ENCODE measurements around the gene SNX12.
"Not testable (repeated sequence)": the region's sequence is repeated elsewhere in the genome, so short reads cannot be mapped to it uniquely, and the experiment has no call there.

The SNX12 gene

GRCh38 chrX:71085900-71086299 lies 17.8 kb upstream of the SNX12 start:
- no peak for DNase-seq

DNA sequence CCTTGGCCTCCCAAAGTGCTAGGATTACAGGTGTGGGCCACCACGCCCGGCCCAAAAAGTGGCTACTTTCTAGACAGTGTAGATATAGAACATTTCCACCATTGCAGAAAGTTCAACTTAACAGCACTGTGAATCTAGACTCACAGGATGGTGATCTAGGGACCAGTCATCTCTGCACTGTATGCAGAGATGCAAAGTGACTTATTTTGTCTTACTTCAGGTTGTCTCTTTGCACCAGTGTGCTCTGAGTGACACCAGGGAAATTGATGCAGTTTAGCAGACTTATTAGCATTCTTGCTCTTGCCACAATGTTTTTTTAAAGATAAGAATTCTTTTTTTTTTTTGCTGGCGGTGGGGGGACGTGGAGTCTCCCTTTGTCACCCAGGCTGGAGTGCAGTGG lies 14.7 kb upstream of the SNX12 start:
- DNase-seq = no peak

DNA sequence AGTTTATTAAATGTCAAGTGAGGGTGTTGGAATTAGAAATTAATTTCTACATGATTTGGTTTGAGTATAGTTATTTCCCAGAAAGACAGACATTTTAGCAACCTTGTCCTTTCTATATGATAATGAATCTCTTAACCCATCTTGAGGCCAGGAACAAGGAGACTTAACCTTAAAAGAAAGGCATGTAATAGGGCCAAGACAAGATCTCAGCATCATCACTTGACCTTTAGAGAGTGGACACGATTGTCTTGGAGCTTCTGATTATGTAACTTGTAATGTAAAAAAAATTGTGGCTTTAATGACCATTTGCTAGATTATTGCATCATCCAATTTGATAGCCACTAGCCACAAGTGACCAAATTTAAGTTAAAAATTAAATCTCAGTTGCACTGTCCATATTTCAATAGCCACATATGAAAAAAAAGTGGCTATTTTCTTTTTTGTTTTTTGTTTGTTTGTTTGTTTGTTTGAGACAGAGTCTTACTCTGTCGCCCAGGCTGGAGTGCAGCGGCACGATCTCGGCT lies 14.1 kb upstream of the SNX12 start:
- DNase-seq = no peak

- DNase-seq = no peak
Measured at GRCh38 chrX:71081330-71082123, 13.4 kb upstream of the SNX12 start.

DNA sequence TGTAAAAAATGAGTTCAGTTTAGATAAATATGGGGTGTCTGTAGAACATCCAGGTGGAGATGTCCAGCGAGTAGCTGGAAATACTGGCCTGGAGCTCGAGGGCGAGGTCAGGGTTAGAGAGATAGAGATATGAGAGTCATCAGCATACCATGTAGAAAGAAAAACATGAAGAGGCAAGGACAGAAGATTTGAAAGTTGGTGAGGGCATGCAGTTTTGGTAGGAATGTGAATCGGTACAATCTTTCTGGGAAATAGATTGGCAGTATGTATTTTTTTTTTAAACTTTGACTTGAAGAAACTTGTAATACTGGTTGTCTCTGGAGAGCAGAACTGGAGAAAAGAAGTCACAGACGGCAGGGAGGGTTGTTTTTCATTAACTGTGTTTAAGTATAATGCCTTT lies 2.4 kb upstream of the SNX12 start:
- no peak for DNase-seq

DNA sequence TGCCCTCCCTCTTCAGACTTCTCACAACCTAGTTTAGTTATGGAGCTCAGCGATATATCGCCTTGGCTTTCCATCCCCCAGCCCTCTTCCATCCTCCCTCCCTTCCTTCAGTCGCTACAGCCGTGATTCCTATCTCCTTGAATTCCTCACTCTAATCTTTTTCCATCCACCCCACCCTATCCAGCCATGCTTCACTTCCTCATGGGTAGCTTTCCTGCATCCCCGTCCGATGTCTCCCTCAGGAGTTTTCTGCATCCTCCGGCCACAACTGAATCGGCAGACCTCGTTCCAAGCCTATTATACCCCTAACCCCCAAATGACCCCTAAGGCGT lies 456 bp downstream of the SNX12 start:
- DNase-seq = no peak

DNA sequence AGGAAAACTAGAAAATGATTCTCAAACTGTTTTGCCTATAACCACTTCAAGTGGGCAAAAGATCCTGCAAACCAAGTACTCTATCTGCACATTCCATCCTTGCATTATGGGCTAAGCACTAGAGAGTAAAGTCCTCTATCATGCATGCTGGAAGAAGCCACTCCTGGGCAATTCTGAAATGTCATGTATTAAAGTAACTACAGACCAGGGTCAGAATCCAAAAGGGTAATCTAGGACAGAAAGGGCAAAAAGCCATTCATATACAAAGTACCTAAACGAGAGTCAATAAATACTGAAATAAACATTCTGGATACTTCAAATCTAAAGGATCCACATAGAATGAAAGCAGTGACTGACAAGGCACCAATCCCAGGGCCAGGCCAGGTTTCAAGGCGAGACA lies 1.0 kb downstream of the SNX12 start:
- no peak for DNase-seq

DNA sequence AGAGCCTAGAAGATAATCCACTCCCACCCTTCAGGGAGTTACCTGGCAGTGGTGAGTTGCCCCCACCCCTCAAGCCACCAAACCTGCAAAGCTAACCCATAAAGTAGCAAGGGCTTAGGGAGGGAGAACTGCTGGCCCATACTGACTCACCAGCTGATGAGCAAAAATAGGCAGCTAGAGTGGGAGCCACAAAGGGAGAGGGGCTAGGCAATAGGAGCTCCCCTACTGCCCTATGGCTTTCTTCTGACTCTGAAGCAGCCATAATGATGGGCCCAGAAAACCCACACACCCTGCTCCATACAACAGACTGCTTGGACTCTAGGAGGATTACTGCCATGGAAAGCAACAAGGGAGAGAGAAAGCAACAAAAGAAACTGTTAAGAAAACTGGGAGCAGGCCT lies 8.0 kb downstream of the SNX12 start:
- DNase-seq = no peak

DNA sequence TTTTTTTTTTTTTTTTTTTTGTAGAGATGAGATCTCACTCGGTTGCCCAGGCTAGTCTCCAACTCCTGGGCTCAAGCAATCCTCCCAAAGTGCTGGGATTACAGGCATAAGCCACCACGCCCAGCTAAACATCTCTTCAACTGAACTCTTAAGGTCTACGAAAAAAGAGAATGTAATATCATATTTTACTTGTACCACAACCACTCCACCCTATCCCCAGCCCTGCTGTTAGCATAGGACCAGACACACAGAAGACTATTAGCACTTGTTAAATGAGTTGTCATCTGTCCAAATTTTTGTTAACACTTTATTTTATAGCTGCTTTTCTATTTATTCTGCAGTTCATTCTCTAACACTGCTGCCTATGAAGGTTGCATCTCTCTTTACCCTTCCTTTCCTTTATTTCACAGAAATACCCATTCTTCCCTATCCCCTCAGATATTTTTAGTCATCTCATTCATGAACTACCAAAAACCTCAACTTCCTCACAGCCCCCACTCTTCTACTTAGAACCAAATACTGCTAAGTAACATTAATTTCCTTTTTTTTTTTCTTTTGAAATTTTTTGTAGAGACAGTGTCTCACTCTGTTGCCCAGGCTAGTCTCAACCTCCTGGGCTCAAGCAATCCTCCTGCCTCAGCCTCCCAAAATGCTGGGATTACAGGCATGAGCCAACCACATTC lies 10.1 kb downstream of the SNX12 start:
- no peak for DNase-seq

DNA sequence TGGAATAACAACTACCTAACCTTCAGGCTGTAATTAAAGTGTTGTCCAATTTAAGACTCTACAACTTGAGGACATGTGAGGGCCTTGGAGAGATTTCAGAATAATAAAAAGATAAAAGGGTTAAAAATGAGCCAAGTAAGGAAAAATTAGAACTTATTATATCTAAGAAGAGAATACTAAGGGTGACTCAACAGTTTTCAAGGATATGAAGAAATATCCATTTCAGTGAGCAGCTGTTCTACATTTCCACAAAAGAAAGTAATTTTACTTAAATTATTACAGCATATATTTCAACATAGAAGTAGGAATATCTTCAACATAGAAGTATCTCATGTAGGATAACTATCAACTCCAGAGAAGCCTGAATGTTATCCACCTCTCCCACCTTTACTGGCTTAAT lies 11.3 kb downstream of the SNX12 start:
- no peak for DNase-seq

DNA sequence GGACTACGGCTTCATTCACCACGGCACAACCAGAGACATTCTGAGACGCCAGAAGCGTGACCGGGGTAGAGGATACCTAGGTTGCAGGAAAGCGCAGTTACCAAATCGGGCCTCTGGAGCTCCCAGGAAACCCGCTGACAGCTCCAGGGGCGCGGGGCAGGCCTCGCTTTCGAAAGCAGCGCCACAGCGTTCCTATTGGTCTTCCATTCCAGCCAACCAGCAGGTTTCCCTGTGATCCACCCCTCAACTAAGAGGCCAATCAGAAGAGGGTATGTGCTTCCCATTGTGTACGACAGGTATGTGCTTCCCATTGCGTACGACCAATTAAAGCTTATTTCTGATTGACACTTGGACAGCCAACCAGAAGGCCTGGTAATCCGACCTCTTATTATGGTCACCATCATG lies 14.9 kb downstream of the SNX12 start:
- peak; percentile 9 for DNase-seq

DNA sequence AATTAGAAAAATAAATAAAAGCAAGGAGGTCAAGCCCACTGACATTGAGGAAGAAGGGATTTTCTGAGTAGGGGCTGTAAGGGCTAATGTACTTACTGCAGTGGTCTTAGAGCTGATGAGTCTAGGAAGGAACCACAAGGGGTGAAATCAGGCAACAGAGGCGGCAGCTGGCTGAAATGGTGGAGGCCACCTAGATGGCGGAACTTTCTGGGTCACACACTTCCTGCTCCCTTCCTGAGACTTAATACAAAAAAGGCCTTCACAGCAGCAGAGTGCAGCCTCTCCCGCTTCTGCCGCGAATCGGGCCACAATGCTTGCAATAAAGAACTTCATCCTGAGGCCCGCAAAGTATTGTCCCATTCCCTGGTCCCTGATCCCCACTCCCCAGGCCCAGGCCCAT lies 15.4 kb downstream of the SNX12 start:
- DNase-seq = no peak

GRCh38 chrX:71047891-71048290 lies 20.2 kb downstream of the SNX12 start:
- DNase-seq = not testable (repeated sequence)

DNA sequence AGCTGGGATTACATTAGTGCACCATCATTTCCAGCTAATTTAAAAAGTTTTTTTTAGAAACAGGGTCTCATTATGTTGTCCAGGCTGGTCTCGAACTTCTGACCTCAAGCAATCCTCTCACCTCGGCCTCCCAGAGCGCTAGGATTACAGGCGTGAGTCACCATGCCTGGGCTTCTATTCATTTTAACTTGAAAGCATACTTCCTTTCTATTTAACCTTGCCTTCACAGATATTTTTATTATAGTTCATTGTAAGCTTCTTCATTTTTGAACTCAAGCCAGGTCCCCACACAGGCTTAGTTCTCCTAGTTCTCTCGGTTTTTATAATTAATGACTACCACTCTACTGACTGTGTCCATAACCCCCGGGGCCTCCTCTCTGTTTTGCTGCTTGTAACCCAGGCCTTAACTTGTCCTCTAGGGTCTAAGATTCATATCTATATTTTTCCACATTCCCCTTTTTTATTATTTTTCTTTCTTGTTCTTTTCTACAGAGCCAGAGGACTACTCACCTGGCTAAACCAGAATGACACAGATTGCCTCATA lies 50.7 kb downstream of the SNX12 start:
- DNase-seq = no peak

Data from central memory CD4-positive, alpha-beta T cell (primary cell).